Gastrocnemius medialis (tissue), 4 donors: ENCODE data around the gene TEX36. TPM values are rescaled to one million over a fixed set of nuclear protein-coding genes. Genes with fewer than 3 reads are reported as not detected.

Experiments
- ATAC-seq, 2 donors: fragments of 150-250 bp; one replicate each; pipeline ENCODE4 v1.9.1; 2016
- DNase-seq, 2 donors: peaks; one replicate each; pipeline ENCODE4 v3.0.0-alpha.2; 2019
- H3K27ac ChIP-seq, 4 donors: fragments of 200-600 bp; sonication (generic); 1 replicate in 1 of 4; 2 replicates in 3 of 4; pipeline ENCODE4 v1.5.1; 2016 to 2018; ENCODE audit warnings: mild to moderate bottlenecking in 2 of 4, moderate library complexity in 1 of 4
- H3K27me3 ChIP-seq, 3 donors: fragments of 200-600 bp; sonication (generic) in 2 of 3; 1 replicate in 1 of 3; 2 replicates in 2 of 3; pipeline versions ENCODE4 v1.5.1 to v1.6.0; 2016 to 2019; ENCODE audit warnings: mild to moderate bottlenecking in 1 of 3, moderate library complexity in 1 of 3
- H3K36me3 ChIP-seq, 2 donors: fragments of 200-600 bp; sonication (generic) in 1 of 2; one replicate each; pipeline ENCODE4 v1.5.1; 2017 to 2018
- H3K4me1 ChIP-seq, 2 donors: fragments of 200-600 bp; sonication (generic) in 1 of 2; one replicate each; pipeline ENCODE4 v1.5.1; 2016 to 2017; ENCODE audit warnings: mild to moderate bottlenecking in 2 of 2
- H3K4me3 ChIP-seq, 4 donors: fragments of 200-600 bp; sonication (generic) in 3 of 4; 1 replicate in 1 of 4; 2 replicates in 3 of 4; pipeline ENCODE4 v1.5.1; 2016 to 2019; ENCODE audit warnings: mild to moderate bottlenecking in 2 of 4
- H3K9me3 ChIP-seq, 3 donors: fragments of 200-600 bp; sonication (generic) in 2 of 3; 1 replicate in 1 of 3; 2 replicates in 2 of 3; pipeline ENCODE4 v1.5.1; 2016 to 2019
- POLR2A ChIP-seq, 2 donors: fragments of 450-650 bp; IDR thresholded peaks; one replicate each; pipeline ENCODE4 v1.6.1; 2017; ENCODE audit warnings: antibody characterized with exemption in 2 of 2, mild to moderate bottlenecking in 2 of 2, moderate library complexity in 2 of 2
- in situ Hi-C, 4 donors: fragments of 200-750 bp; cut with MboI; loops; one replicate each; pipeline versions ENCODE4 v1.15.0 to v1.8.0; 2017; ENCODE audit warnings: low sequenced_read_pairs in 4 of 4
- intact Hi-C: fragments of 100-400 bp; cut with DNase I; formaldehyde crosslinking; loops from one replicate; pipeline ENCODE4 v1.15.1; 2023; ENCODE audit warnings: low total_unique reads
- total RNA-seq, 4 donors: library from RNA; depleted of rRNA; stranded (reverse); fragments of >200 nt; gene quantifications; one replicate each; pipeline versions ENCODE4 v1.1.0 to v1.2.3, GENCODE V29; 2016
- TF ChIP-seq, protein P1 (sequence below), 5 experiments: fragments of 450-650 bp in 3 of 5; fragments of 200-600 bp in 2 of 5; sonication (generic) in 2 of 5; IDR thresholded peaks in 4 of 5; conservative IDR thresholded peaks in 1 of 5; 1 replicate in 4 of 5; 2 replicates in 1 of 5; pipeline ENCODE4 v1.5.1; 2016 to 2019; ENCODE audit warnings: antibody characterized with exemption in 5 of 5, mild to moderate bottlenecking in 3 of 5, moderate library complexity in 3 of 5

Gene TEX36
- total RNA-seq, 4 donors from 2014 or later = not detected

DNA sequence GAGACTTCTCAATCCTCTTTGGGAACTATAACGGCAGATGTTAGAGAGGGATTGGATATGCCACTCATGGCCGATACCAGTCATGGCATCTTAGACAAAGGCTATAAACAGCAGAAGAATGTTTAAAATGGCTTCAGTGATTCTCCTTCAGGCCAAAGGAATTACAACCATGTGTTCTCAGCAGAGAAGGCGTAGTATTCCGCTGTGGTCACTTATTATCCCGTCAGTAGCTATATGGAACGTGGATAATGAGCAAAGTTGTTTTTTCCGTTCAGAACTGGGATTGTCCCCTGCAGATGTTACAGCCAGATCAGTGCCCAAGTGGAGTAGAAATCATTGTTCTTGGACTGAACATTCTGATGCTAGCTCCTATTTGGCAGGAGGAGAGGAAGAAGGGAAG is 43.1 kb downstream of the TEX36 start:
- Histone ChIP-seq H3K27me3 (peaks cover 6 to 10% (median 8%) of the 10 kb centered on the region in 3 donors), H3K4me1 (no peaks in the 10 kb centered on the region), H3K9me3 (no peaks in the 10 kb centered on the region), H3K27ac (no peak overlapping the region), H3K4me3 (no peak overlapping the region), H3K36me3 (no peaks in the 10 kb centered on the region)
- DNase-seq (no peak), ATAC-seq (no peak)
- in situ Hi-C loops = no loop called here
- no peak for TF ChIP-seq POLR2A (IDR thresholded peaks at IDR 0.05)
- TF ChIP-seq, protein P1, sequence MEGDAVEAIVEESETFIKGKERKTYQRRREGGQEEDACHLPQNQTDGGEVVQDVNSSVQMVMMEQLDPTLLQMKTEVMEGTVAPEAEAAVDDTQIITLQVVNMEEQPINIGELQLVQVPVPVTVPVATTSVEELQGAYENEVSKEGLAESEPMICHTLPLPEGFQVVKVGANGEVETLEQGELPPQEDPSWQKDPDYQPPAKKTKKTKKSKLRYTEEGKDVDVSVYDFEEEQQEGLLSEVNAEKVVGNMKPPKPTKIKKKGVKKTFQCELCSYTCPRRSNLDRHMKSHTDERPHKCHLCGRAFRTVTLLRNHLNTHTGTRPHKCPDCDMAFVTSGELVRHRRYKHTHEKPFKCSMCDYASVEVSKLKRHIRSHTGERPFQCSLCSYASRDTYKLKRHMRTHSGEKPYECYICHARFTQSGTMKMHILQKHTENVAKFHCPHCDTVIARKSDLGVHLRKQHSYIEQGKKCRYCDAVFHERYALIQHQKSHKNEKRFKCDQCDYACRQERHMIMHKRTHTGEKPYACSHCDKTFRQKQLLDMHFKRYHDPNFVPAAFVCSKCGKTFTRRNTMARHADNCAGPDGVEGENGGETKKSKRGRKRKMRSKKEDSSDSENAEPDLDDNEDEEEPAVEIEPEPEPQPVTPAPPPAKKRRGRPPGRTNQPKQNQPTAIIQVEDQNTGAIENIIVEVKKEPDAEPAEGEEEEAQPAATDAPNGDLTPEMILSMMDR (IDR thresholded peaks at IDR 0.05 in 4 of 5, conservative IDR thresholded peaks at IDR 0.05 in 1 of 5) = no peak
- intact Hi-C loops = no loop called here

DNA sequence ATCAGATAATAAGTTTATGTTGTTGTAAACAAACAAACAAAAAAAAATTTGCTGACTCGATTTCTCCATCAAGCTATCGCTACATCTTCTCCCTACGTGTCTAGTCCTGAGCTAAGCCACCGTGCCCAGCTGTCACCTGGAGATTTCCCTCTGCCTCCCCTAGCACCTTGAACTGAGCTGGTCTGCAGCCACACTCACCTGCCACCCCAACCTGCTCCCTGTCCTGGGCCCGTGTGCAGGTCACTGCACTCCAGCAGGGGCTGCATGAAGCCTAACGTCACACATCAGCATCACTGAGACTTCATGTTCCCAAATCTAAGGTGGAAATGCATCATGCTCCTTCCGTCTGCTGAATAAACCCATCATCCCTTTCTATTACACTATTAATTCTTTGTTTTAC is 44.4 kb downstream of the TEX36 start:
- TF ChIP-seq POLR2A (IDR thresholded peaks at IDR 0.05) = no peak
- TF ChIP-seq, protein P1 (IDR thresholded peaks at IDR 0.05 in 4 of 5, conservative IDR thresholded peaks at IDR 0.05 in 1 of 5) = no peak
- ATAC-seq = no peak
- H3K9me3 ChIP-seq = no peaks in the 10 kb centered on the region
- in situ Hi-C loops = no loop called here
- DNase-seq = no peak
- H3K4me3 ChIP-seq = no peak overlapping the region
- intact Hi-C loops = no loop called here
- no peak overlapping the region for H3K27ac ChIP-seq
- H3K4me1 ChIP-seq = no peaks in the 10 kb centered on the region
- peaks cover 6 to 10% (median 8%) of the 10 kb centered on the region in 3 donors for H3K27me3 ChIP-seq
- no peaks in the 10 kb centered on the region for H3K36me3 ChIP-seq

DNA sequence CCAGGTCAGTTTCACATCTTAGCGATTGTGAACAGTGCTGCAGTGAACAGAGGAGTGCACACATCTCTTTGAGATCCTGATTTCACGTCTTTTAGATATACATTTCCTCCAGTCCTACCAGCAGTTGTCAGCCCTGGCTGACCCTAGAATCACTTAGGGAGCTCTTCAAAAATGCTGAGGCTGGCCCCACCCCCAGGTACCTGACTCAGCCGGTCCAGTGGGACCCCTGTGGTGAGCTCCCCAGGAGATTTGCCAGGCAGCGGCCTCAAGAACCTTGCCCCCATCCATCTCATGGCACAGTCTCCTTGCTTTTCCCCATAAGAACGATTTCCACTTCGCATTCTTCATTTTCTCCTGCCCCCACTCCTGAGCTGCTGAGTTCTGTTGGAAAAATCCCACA is 45.5 kb downstream of the TEX36 start:
- intact Hi-C loops (no loop called here), in situ Hi-C loops (no loop called here)
- H3K27ac ChIP-seq = no peak overlapping the region
- TF ChIP-seq, protein P1 (IDR thresholded peaks at IDR 0.05 in 4 of 5, conservative IDR thresholded peaks at IDR 0.05 in 1 of 5) = no peak
- no peak for TF ChIP-seq POLR2A (IDR thresholded peaks at IDR 0.05)
- H3K27me3 ChIP-seq = peaks cover 6 to 10% (median 8%) of the 10 kb centered on the region in 3 donors
- no peaks in the 10 kb centered on the region for H3K4me1 ChIP-seq
- no peaks in the 10 kb centered on the region for H3K9me3 ChIP-seq
- H3K4me3 ChIP-seq = no peak overlapping the region
- H3K36me3 ChIP-seq = no peaks in the 10 kb centered on the region
- DNase-seq (no peak), ATAC-seq (no peak)

DNA sequence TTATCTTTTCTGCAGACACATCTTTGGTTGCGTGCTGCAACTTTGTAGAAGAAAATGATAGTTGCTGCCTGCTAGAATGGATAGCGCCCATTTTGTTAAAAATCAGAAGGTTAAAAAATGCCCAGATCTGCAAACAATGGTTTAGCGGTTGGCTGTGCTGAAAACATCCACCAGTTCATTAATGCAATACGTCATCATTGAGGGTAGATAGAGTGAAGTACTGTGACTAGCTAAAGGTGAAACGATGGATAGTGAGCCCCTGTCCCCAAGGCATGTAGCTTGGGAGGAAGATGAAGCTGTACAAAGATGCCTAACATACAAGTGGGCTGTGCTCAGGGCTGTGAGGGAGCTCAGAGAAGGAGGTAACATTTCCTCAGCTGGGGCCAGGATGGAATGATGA is 48.4 kb downstream of the TEX36 start:
- Histone ChIP-seq H3K36me3 (no peaks in the 10 kb centered on the region), H3K9me3 (no peaks in the 10 kb centered on the region), H3K27me3 (peaks cover 0 to 4% (median 2%) of the 10 kb centered on the region in 3 donors), H3K4me1 (no peaks in the 10 kb centered on the region), H3K27ac (no peak overlapping the region), H3K4me3 (no peak overlapping the region)
- intact Hi-C loops (no loop called here), in situ Hi-C loops (no loop called here)
- TF ChIP-seq, protein P1 (IDR thresholded peaks at IDR 0.05 in 4 of 5, conservative IDR thresholded peaks at IDR 0.05 in 1 of 5) = no peak
- TF ChIP-seq POLR2A (IDR thresholded peaks at IDR 0.05) = no peak
- DNase-seq = no peak
- no peak for ATAC-seq

DNA sequence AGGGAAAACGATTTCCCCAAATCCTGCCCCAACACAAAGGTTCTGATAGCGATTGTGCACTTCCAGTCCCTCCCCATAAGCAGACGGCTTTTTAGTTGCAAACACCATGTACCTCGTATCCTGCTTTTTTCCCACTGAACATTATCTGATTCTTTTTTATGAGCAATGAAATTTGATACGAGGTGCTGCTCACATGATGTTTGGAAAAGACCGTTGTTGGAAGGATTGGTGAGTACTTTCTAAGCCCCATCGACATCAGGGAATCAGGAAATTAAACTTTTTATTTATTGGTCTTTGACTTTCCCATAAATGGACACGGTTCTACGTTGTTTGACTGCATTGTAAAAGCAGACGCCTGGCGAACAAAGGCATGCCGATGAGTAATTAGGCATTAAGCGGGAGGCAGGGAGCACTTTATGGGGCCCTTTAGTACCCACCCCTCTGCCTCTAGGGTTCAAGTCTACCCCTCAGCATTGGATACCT is 49.4 kb downstream of the TEX36 start:
- H3K27ac ChIP-seq = no peak overlapping the region
- no peaks in the 10 kb centered on the region for H3K9me3 ChIP-seq
- ATAC-seq (no peak), DNase-seq (no peak)
- H3K27me3 ChIP-seq = peaks cover 0 to 4% (median 0%) of the 10 kb centered on the region in 3 donors
- no peak for TF ChIP-seq POLR2A (IDR thresholded peaks at IDR 0.05)
- TF ChIP-seq, protein P1 (IDR thresholded peaks at IDR 0.05 in 4 of 5, conservative IDR thresholded peaks at IDR 0.05 in 1 of 5) = no peak
- H3K4me1 ChIP-seq = no peaks in the 10 kb centered on the region
- in situ Hi-C loops = no loop called here
- intact Hi-C loops = no loop called here
- no peak overlapping the region for H3K4me3 ChIP-seq
- no peaks in the 10 kb centered on the region for H3K36me3 ChIP-seq
